Astrocyte (in vitro differentiated cells and primary cell): ENCODE data around the gene GOLGA5. TPM values are rescaled to one million over a fixed set of nuclear protein-coding genes. Genes with fewer than 3 reads are reported as not detected.
A peak's percentile ranks its signal among the peaks of the same experiment; 100 is the strongest.

Experiments used
- DNase-seq: peaks from one replicate; pipeline ENCODE4 v3.0.0-alpha.2; 2010; ENCODE audit warnings: low read depth
- FAIRE-seq: peaks from 2 replicates; lab custom pipeline; 2011; peaks lifted over from hg19 to GRCh38; lab: Jason Lieb, UNC
- H2AFZ ChIP-seq: 2 replicates; pipeline ENCODE4 v1.6.0; 2012; ENCODE audit warnings: low read depth, low read length, inconsistent platforms
- H3K27ac ChIP-seq: 2 replicates; pipeline ENCODE4 v1.5.1; 2011; ENCODE audit warnings: low read depth, low read length, inconsistent platforms
- H3K27me3 ChIP-seq: 2 replicates; pipeline ENCODE4 v1.6.0; 2011; ENCODE audit warnings: low read length, inconsistent platforms; ENCODE audit not compliant: insufficient read depth
- H3K36me3 ChIP-seq: 2 replicates; pipeline ENCODE4 v1.5.1; 2011; ENCODE audit warnings: low read length, inconsistent platforms; ENCODE audit not compliant: insufficient read depth
- H3K4me1 ChIP-seq: 2 replicates; pipeline ENCODE4 v1.5.1; 2011; ENCODE audit warnings: low read length, inconsistent platforms; ENCODE audit not compliant: insufficient read depth
- H3K4me2 ChIP-seq: 2 replicates; pipeline ENCODE4 v1.6.0; 2012; ENCODE audit warnings: low read length, inconsistent platforms
- H3K4me3 ChIP-seq: 2 replicates; pipeline ENCODE4 v1.5.1; 2011; ENCODE audit warnings: low read depth, mild to moderate bottlenecking, low read length, inconsistent platforms; ENCODE audit not compliant: insufficient read depth
- H3K79me2 ChIP-seq: 2 replicates; pipeline ENCODE4 v1.6.0; 2012; ENCODE audit warnings: mild to moderate bottlenecking, low read length, inconsistent platforms; ENCODE audit not compliant: insufficient read depth
- H3K9ac ChIP-seq: 2 replicates; pipeline ENCODE4 v1.6.0; 2012; ENCODE audit warnings: mild to moderate bottlenecking, low read length, inconsistent platforms
- H3K9me3 ChIP-seq: 2 replicates; pipeline ENCODE4 v1.5.1; 2012; ENCODE audit warnings: low read depth, mild to moderate bottlenecking, low read length, inconsistent platforms; ENCODE audit not compliant: insufficient read depth
- H4K20me1 ChIP-seq: 2 replicates; pipeline ENCODE4 v1.6.0; 2012; ENCODE audit warnings: low read length, inconsistent platforms; ENCODE audit not compliant: insufficient read depth
- H3K27ac Mint-ChIP-seq: one replicate; pipeline ENCODE4 v1.8.0; 2021; ENCODE audit warnings: mild to moderate bottlenecking, mixed read lengths; ENCODE audit not compliant: unreplicated experiment
- H3K27me3 Mint-ChIP-seq: one replicate; pipeline ENCODE4 v1.8.0; 2021; ENCODE audit warnings: low read depth, mixed read lengths; ENCODE audit not compliant: unreplicated experiment
- H3K36me3 Mint-ChIP-seq: one replicate; pipeline ENCODE4 v1.8.0; 2021; ENCODE audit warnings: low read depth, mixed read lengths; ENCODE audit not compliant: unreplicated experiment
- H3K4me1 Mint-ChIP-seq: one replicate; pipeline ENCODE4 v1.8.0; 2021; ENCODE audit warnings: low read depth, mixed read lengths; ENCODE audit not compliant: unreplicated experiment
- H3K4me3 Mint-ChIP-seq: one replicate; pipeline ENCODE4 v1.8.0; 2021; ENCODE audit warnings: mild to moderate bottlenecking, moderate library complexity, mixed read lengths; ENCODE audit not compliant: unreplicated experiment
- H3K9me3 Mint-ChIP-seq: one replicate; pipeline ENCODE4 v1.8.0; 2021; ENCODE audit warnings: mild to moderate bottlenecking, mixed read lengths; ENCODE audit not compliant: unreplicated experiment
- EZH2 ChIP-seq: IDR thresholded peaks from 2 replicates; pipeline ENCODE4 v1.6.1; 2012; ENCODE audit warnings: mild to moderate bottlenecking, low read length, inconsistent platforms; ENCODE audit not compliant: insufficient read depth
- total RNA-seq: library from RNA; stranded (reverse); gene quantifications from 2 replicates; pipeline ENCODE4 v1.2.1, GENCODE V29; 2021
- TF ChIP-seq, protein P1 (sequence below): IDR thresholded peaks from 2 replicates; pipeline ENCODE4 v1.5.1; 2011; ENCODE audit warnings: low read depth, mild to moderate bottlenecking, inconsistent platforms, low read length, moderate library complexity; ENCODE audit not compliant: insufficient read depth

GOLGA5 gene
- total RNA-seq, 1 donor from 2014 or later: 43.1 TPM

DNA sequence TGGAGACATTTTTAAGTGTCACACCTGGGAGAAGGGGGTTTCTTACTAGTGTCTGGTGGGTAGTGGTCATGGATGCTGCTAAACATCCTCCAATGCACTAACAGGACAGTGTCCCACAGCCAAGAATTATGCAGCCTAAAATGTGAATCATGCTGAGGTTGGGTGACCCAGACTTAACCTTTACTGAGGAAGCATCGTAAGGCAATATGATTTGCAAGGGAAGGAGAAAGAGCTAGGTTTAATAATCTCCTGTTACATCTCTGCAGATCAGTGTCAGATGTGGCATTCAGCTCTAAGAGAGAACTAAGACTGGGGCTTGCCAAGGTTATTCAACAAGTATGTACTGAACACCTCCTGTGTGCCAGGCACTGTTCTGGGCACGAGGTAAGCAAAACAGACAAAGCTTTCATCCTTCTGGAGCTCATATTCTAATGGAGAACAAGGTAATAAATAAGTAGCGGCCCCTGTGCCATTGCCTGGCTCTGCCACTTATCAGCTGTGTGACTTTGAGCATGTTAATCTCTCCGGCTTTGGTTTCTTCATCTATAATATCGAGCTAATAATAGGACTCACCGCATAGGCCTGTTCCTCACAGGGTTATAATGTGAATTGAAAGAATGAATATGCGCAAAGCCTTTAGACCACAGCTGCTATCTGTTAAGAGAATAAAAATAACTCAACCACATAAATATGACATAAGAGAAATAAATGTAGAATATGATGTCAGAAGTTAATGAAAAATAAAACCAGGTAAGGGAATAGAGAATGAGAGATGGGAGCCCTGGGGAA is 13.5 kb upstream of the GOLGA5 start:
- Histone ChIP-seq H3K4me2 (peak overlapping the region; percentile 23), H3K4me1 (peaks cover 14% of the 10 kb centered on the region), H3K27me3 (no peaks in the 10 kb centered on the region), H3K27ac (no peak overlapping the region), H3K79me2 (no peaks in the 10 kb centered on the region), H3K36me3 (no peaks in the 10 kb centered on the region), H3K9me3 (no peaks in the 10 kb centered on the region), H3K9ac (no peak overlapping the region), H4K20me1 (no peaks in the 10 kb centered on the region), H3K4me3 (no peak overlapping the region), H2AFZ (no peak overlapping the region)
- no peak overlapping the region for H3K27ac Mint-ChIP-seq
- no peaks in the 10 kb centered on the region for H3K9me3 Mint-ChIP-seq
- no peak overlapping the region for H3K4me3 Mint-ChIP-seq
- no peaks in the 10 kb centered on the region for H3K36me3 Mint-ChIP-seq
- no peak for TF ChIP-seq EZH2
- TF ChIP-seq, protein P1, sequence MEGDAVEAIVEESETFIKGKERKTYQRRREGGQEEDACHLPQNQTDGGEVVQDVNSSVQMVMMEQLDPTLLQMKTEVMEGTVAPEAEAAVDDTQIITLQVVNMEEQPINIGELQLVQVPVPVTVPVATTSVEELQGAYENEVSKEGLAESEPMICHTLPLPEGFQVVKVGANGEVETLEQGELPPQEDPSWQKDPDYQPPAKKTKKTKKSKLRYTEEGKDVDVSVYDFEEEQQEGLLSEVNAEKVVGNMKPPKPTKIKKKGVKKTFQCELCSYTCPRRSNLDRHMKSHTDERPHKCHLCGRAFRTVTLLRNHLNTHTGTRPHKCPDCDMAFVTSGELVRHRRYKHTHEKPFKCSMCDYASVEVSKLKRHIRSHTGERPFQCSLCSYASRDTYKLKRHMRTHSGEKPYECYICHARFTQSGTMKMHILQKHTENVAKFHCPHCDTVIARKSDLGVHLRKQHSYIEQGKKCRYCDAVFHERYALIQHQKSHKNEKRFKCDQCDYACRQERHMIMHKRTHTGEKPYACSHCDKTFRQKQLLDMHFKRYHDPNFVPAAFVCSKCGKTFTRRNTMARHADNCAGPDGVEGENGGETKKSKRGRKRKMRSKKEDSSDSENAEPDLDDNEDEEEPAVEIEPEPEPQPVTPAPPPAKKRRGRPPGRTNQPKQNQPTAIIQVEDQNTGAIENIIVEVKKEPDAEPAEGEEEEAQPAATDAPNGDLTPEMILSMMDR: no peak
- H3K4me1 Mint-ChIP-seq: peaks cover 16% of the 10 kb centered on the region
- peaks cover 1% of the 10 kb centered on the region for H3K27me3 Mint-ChIP-seq
- DNase-seq (peak; percentile 69), FAIRE-seq (no peak)

DNA sequence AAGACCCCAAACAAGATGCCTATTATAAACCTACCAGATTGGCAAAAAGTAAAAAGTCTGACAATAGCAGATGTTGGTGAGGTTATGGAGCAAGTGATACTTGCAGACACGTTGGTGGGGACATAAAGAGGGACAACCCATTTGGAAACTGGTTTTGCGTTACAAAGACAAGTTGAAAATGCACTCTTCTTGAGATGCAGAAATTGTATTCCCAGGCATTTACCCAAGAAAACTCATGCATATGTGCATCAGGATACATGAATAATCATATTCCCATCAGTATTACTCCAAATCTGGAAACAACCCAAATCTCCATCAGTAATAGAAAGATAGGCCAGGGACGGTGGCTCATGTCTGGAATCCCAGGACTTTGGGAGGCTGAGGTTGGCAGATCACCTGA is 12.8 kb upstream of the GOLGA5 start:
- Histone ChIP-seq H3K4me3 (no peak overlapping the region), H3K27ac (no peak overlapping the region), H3K36me3 (no peaks in the 10 kb centered on the region), H3K4me2 (no peak overlapping the region), H4K20me1 (no peaks in the 10 kb centered on the region), H3K9ac (no peak overlapping the region), H3K4me1 (peaks cover 21% of the 10 kb centered on the region), H3K9me3 (no peaks in the 10 kb centered on the region), H3K79me2 (no peaks in the 10 kb centered on the region), H2AFZ (no peak overlapping the region), H3K27me3 (no peaks in the 10 kb centered on the region)
- Mint-ChIP-seq H3K27me3 (peaks cover 1% of the 10 kb centered on the region), H3K4me1 (peaks cover 22% of the 10 kb centered on the region), H3K4me3 (no peak overlapping the region), H3K9me3 (peaks cover 2% of the 10 kb centered on the region), H3K27ac (no peak overlapping the region), H3K36me3 (no peaks in the 10 kb centered on the region)
- TF ChIP-seq EZH2: no peak
- TF ChIP-seq, protein P1: no peak
- no peak for FAIRE-seq
- no peak for DNase-seq
